AML-193 (cell line): Measurements from ENCODE around the gene OTX1.
"Not testable (repeated sequence)": the region's sequence is repeated elsewhere in the genome, so short reads cannot be mapped to it uniquely, and the experiment has no call there.

Experiments used
- DNase-seq, 2 experiments: peaks; one replicate each; lab custom pipeline; 2025; lab: John Stamatoyannopoulos, UW

OTX1 gene

GRCh38 chr2:63050334-63051041 lies at the start of gene OTX1:
Gene OTX1, plus strand, starts transcription at chr2:63050830. Its CDS starts 2,161 bp downstream, at chr2:63052991.
- peak; percentile 43 to 73 for DNase-seq

DNA sequence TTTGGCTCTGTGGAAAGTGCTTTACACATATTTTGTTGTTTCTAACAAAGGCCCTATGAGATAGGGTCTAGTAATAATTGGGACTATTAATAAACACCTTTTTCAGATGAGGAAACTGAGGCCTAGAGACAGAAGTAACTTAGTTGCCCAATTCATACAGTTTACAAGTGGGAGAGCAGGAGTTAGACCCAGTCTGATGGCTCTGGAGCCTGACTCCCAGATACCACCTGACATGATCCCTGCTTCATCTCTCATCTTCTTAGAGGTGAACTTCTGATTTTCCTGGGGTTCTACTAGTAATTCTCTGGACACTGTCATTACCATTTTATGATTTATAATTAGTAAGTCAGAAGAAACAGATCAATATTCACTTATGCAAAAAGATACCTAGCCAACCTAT lies 49.1 kb upstream of the OTX1 start:
- DNase-seq, result no peak

- no peak for DNase-seq
Measured at GRCh38 chr2:63003351-63003750, 47.3 kb upstream of the OTX1 start.

DNA sequence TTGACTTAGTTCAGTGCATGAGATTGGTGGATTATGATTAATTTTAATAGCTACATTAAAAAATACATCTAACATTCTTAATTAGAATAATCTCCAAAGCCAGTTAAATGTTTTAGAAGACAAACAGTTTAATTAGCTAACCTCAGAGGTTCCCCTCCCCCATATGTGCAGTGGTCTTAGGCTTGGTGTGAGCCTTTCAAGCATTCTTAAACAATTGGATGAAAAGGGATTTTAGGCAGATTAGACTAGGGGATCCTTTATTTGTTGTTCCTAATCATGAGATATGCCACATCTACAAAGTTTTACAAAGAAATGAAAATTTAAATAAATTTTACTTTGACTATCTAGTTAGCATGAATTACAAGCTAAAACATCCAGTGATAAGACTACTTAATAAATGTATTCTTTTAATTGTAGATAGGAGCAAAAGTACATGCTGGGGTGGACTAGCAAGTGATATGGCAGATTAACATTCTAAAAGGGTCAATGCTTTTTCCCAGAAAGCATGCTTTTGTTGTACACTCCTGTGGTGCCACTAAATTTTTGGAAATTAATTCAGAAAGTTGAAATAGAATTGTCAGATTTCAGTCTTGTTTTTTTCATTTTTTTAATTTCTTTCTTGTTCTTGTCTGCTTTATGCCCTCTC lies 42.7 kb upstream of the OTX1 start:
- no peak for DNase-seq

DNA sequence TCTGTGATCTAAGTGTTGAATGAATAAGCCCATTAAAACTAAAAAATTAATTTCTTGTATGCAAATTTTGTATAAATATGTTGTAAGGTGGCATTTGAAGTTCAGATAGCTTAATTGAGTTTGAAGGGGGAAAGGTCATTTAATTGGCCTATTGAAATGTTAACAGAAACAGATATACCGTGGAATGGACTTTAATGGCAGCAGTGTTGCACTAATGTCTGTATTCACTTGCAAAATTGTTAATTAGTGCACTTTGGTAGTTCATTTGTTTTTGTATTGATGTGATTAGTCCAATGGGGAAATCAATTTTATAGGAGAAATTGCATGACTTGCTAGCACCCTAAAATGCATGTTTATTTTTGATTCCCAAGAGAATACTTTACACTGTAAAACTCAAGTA lies 41.8 kb upstream of the OTX1 start:
- DNase-seq, result no peak

GRCh38 chr2:63009490-63009889 lies 41.1 kb upstream of the OTX1 start:
- DNase-seq, result no peak

DNA sequence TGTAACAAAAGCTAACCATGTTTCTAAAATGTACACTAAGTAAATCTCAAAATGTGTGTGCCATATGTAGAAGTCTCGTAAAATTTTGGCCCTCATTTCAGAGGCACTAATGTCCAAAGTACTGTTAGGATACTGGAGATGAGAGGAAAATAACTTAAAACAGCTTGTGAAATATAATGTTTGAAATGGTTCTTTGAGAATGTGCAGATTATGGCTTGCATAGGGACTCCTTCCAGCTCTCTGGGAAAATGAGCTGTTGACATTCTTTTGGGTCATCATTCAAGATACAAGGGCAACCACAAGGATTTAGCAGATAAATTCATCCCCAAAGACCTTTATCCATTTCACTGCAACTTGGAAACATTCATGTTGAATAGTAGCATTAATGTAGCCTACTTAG lies 38.1 kb upstream of the OTX1 start:
- DNase-seq, result no peak

GRCh38 chr2:63013438-63013837 lies 37.2 kb upstream of the OTX1 start:
- no peak for DNase-seq

- DNase-seq, result no peak
Measured at GRCh38 chr2:63015389-63015788, 35.2 kb upstream of the OTX1 start.

DNA sequence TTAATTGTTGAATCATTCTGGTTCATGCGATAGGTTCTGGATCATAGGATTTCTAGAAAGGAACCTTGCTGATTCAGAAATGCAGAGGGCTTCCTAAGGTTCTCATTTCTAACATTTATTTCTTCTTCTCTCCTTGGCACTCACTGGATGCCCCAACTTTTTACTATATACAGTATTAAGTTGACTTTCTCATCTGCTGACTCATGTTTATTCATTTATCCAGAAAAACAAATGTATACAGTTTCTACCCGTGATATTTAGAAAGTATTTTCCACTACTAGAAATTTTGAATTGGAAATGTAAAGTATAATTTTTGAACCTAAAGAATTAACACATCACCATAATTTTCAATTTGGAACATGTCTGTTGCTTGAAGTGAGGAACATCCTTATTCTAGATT lies 32.2 kb upstream of the OTX1 start:
- DNase-seq, result no peak

DNA sequence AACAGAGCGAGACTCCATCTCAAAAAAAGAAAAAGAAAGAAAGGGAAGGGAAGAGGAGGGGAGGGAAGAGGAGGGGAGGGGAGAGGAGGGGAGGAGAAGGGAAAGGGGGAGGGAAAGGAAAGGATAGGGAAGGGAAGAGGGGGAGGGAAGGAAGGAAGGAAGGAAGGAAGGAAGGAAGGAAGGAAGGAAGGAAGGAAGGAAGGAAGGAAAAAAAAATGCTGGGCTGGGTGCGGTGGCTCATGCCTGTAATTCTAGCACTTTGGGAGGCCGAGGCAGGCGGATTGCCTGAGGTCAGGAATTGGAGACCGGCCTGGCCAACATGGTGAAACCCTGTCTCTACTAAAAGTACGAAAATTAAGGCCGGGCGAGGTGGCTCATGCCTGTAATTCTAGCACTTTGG lies 30.9 kb upstream of the OTX1 start:
- DNase-seq, result not testable (repeated sequence)

DNA sequence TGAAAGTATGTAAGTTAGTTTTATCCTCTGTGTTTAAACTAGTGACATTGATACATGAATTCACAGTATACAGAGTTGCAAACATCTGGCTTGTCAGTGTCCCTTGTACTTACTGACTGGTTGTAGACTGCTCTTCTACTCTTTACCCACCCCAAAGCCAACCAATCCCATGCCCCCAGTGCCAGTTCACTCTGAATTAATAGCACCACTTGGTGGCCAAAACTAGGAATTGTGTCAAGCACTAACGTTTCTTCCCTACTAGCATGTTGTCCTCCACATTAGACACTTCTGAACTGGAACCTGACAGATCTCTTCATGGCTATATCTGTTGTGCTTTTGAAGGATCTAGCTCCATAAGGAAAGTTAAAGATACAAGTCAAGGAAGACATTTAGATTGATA lies 27.2 kb upstream of the OTX1 start:
- DNase-seq, result peak; percentile 32 to 66

- DNase-seq, result no peak
Measured at GRCh38 chr2:63027220-63027619, 23.4 kb upstream of the OTX1 start.

DNA sequence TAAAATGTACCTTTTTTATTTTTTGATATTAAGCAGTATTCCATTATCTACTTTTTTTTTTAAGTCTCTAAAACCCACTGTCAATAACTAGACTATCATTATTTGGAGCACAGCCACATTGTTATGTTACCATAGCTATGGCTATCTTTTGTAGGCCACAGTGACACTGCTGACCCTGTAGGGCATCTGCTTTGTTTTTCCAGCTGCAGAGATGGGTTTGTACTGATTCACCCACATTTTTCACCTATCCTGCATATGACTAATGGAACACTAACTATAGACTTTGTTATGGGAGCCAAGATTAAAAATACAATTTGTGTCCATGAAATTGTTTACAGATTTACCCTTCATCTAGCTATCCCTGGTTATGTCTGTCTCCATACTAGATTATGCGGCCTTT lies 21.6 kb upstream of the OTX1 start:
- no peak for DNase-seq

DNA sequence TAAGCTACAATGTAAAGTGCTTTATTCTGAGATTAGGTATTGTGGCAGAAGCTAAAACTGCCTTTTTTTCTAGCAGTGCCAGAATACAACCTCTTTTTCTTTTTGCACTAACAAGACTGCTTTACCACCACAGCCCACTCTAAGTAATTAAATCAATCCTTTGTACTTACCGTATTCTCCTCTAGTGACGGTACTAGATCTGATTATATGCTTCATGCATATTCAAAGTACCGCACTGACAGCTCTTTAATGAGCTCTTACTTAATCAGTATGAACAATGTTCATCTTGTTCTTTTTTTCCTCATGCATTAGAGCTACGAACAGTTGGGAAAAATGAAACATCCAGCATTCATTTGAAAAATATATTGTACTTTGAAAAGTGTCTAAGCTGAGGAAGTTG lies 16.1 kb upstream of the OTX1 start:
- DNase-seq, result no peak

- DNase-seq, result no peak
Measured at GRCh38 chr2:63035169-63035568, 15.5 kb upstream of the OTX1 start.

GRCh38 chr2:63035660-63036059 lies 15.0 kb upstream of the OTX1 start:
- DNase-seq, result no peak

DNA sequence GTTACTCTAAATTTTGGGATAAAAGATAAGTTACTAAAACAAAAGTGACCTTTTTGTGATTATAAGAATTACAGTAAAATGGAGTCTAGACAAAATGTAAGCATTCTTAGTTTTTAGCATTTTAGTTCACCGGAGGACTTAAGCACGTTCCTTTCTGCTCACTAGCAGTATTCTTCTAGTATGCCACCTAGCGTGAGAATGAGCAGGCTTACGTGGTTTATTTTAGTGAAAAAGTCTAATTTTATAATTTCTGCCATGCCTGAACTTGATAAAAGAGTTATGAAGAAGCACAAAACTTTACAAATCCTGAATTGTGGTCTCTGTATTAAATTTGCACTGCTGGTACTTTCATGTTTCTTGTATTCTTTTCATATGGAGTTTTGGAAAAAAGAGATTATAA lies 12.6 kb upstream of the OTX1 start:
- DNase-seq, result no peak

- DNase-seq, result no peak
Measured at GRCh38 chr2:63040586-63040985, 10.0 kb upstream of the OTX1 start.

- no peak for DNase-seq
Measured at GRCh38 chr2:63041592-63041991, 9.0 kb upstream of the OTX1 start.

GRCh38 chr2:63044362-63045327 lies 6.0 kb upstream of the OTX1 start:
- DNase-seq, result no peak

GRCh38 chr2:63046552-63046951 lies 4.1 kb upstream of the OTX1 start:
- DNase-seq, result no peak

- DNase-seq, result no peak
Measured at GRCh38 chr2:63046961-63047320, 3.7 kb upstream of the OTX1 start.
